T47D (cell line): ENCODE measurements around the gene PKIB.
"Not testable (repeated sequence)": the region's sequence is repeated elsewhere in the genome, so short reads cannot be mapped to it uniquely, and the experiment has no call there.

Experiments used
- DNase-seq, 2 experiments: peaks; one replicate each; pipeline versions ENCODE4 v3.0.0 to v3.0.0-alpha.2; 2011 to 2012; ENCODE audit warnings: low read depth in 1 of 2, low spot score in 1 of 2
- JUND ChIP-seq: IDR thresholded peaks from 2 replicates; pipeline ENCODE4 v1.6.1; 2012; ENCODE audit warnings: low read depth
- in situ Hi-C: cut with HindIII; loops from 2 replicates; pipeline ENCODE4 v1.10.0; 2016; ENCODE audit warnings: low sequenced_read_pairs, low pct_unique_long_range_greater_than_20kb

PKIB gene

GRCh38 chr6:122734529-122735395 lies 124.6 kb downstream of the PKIB start:
- in situ Hi-C loops: no loop called here
- no peak for TF ChIP-seq JUND
- DNase-seq: no peak

- in situ Hi-C loops: no loop called here
- DNase-seq: no peak
- TF ChIP-seq JUND: no peak
Measured at GRCh38 chr6:122735582-122735981, 125.4 kb downstream of the PKIB start.

- no peak for DNase-seq
- TF ChIP-seq JUND: no peak
- in situ Hi-C loops: no loop called here
Measured at GRCh38 chr6:122736163-122736562, 126.0 kb downstream of the PKIB start.

- no peak for DNase-seq
- no peak for TF ChIP-seq JUND
- in situ Hi-C loops: no loop called here
Measured at GRCh38 chr6:122736616-122737015, 126.4 kb downstream of the PKIB start.

- TF ChIP-seq JUND: no peak
- in situ Hi-C loops: no loop called here
- no peak for DNase-seq
Measured at GRCh38 chr6:122740091-122740490, 129.9 kb downstream of the PKIB start.

GRCh38 chr6:122740936-122741335 lies 130.7 kb downstream of the PKIB start:
- TF ChIP-seq JUND: no peak
- DNase-seq: no peak
- in situ Hi-C loops: no loop called here

GRCh38 chr6:122744247-122744646 lies 134.0 kb downstream of the PKIB start:
- in situ Hi-C loops: not testable (repeated sequence)
- peak in 1 of 2 experiments; percentile 23 for DNase-seq

- in situ Hi-C loops, DNase-seq: not testable (repeated sequence)
Measured at GRCh38 chr6:122744856-122745255, 134.7 kb downstream of the PKIB start.

GRCh38 chr6:122746688-122747087 lies 136.5 kb downstream of the PKIB start:
- TF ChIP-seq JUND: no peak
- DNase-seq: no peak
- in situ Hi-C loops: no loop called here

- in situ Hi-C loops: no loop called here
- no peak for DNase-seq
- no peak for TF ChIP-seq JUND
Measured at GRCh38 chr6:122747573-122747972, 137.4 kb downstream of the PKIB start.

- DNase-seq, in situ Hi-C loops: not testable (repeated sequence)
Measured at GRCh38 chr6:122748945-122749344, 138.7 kb downstream of the PKIB start.

GRCh38 chr6:122749451-122750050 lies 139.3 kb downstream of the PKIB start:
- TF ChIP-seq JUND: no peak
- peak in 1 of 2 experiments; percentile 10 for DNase-seq
- in situ Hi-C loops: no loop called here

- in situ Hi-C loops: no loop called here
- no peak for DNase-seq
- TF ChIP-seq JUND: no peak
Measured at GRCh38 chr6:122751326-122751725, 141.1 kb downstream of the PKIB start.
